ENCODE measurements around the gene SHH. TPM values are rescaled to one million over a fixed set of nuclear protein-coding genes. Genes with fewer than 3 reads are reported as not detected.

Gene SHH
- total and polyA plus RNA-seq, 12 donors, result not detected

DNA sequence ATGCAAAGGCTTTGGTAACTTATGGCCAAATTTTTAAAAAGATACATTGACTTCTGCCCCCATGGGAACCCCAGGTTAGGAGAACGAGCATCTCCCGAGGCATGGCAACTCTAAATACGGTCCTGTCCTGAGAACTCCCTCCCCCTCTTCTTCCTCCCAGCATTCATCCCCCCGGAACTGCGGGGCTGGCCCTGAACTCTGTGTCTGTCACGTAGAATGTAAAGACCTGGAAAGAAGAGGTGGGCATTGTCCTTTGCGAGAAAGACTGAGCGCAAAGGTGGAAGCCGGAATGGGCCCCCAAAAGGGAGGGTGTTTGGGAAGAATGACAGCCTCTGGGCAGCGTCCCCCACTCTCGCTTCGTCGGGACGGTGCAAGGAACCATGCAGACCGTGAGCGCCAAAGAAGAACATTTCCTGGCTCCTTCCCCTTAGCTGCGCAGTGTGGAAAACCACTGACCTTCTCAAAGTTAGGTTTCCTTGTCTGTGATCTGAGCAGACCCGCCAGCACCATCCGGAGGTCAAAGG is 21.0 kb downstream of the SHH start:
- peaks cover 4 to 34% (median 23%) of the 10 kb centered on the region in 7 donors for H3K27me3 ChIP-seq
- ATAC-seq (no peak), DNase-seq (no peak)
- TF ChIP-seq, protein P1, sequence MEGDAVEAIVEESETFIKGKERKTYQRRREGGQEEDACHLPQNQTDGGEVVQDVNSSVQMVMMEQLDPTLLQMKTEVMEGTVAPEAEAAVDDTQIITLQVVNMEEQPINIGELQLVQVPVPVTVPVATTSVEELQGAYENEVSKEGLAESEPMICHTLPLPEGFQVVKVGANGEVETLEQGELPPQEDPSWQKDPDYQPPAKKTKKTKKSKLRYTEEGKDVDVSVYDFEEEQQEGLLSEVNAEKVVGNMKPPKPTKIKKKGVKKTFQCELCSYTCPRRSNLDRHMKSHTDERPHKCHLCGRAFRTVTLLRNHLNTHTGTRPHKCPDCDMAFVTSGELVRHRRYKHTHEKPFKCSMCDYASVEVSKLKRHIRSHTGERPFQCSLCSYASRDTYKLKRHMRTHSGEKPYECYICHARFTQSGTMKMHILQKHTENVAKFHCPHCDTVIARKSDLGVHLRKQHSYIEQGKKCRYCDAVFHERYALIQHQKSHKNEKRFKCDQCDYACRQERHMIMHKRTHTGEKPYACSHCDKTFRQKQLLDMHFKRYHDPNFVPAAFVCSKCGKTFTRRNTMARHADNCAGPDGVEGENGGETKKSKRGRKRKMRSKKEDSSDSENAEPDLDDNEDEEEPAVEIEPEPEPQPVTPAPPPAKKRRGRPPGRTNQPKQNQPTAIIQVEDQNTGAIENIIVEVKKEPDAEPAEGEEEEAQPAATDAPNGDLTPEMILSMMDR (IDR thresholded peaks at IDR 0.05), result no peak
- intact Hi-C loops (cut with DNase I), result loop anchor here in 6 of 10 donors (10.0 kb wide), 4 partner anchors 974 to 1484 kb away; no protein-coding TSS in a partner anchor
- H3K9me3 ChIP-seq, result no peaks in the 10 kb centered on the region
- WGBS, 2 donors, result 75 to 81% methylated on average over 19 of the region's 19 CpGs
- H3K4me1 ChIP-seq, result peaks cover 0 to 10% (median 0%) of the 10 kb centered on the region in 9 donors
- H3K4me3 ChIP-seq, result no peak overlapping the region
- H3K27ac ChIP-seq, result no peak overlapping the region
- H3K36me3 ChIP-seq, result no peaks in the 10 kb centered on the region

DNA sequence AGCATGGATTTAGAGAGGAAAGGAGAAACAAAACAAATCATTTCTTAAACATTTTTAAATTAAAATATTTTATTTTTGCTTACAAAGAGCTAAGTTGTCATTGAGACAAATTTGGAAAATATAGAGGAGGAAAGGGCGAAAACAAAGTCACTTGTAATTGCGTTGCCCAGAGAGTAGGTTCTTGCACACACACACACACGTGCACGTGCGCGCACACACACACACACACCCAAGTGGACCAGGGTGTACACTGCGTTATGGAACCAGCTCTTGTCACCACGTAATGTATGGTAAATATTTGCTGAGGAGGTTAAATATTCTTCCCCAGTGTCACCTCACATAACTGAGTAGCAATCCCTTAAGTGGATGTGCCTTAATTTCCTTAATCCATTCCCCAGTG is 21.6 kb downstream of the SHH start:
- intact Hi-C loops (cut with DNase I), result loop anchor here in 6 of 10 donors (10.0 kb wide), 4 partner anchors 974 to 1484 kb away; no protein-coding TSS in a partner anchor
- Histone ChIP-seq H3K27ac (no peak overlapping the region), H3K36me3 (no peaks in the 10 kb centered on the region), H3K4me1 (peaks cover 0 to 10% (median 0%) of the 10 kb centered on the region in 9 donors), H3K4me3 (no peak overlapping the region), H3K27me3 (peaks cover 0 to 28% (median 17%) of the 10 kb centered on the region in 7 donors), H3K9me3 (no peaks in the 10 kb centered on the region)
- ATAC-seq (no peak), DNase-seq (no peak)
- TF ChIP-seq, protein P1 (IDR thresholded peaks at IDR 0.05), result no peak
- 62 to 71% methylated on average over 8 of the region's 8 CpGs for WGBS, 2 donors

DNA sequence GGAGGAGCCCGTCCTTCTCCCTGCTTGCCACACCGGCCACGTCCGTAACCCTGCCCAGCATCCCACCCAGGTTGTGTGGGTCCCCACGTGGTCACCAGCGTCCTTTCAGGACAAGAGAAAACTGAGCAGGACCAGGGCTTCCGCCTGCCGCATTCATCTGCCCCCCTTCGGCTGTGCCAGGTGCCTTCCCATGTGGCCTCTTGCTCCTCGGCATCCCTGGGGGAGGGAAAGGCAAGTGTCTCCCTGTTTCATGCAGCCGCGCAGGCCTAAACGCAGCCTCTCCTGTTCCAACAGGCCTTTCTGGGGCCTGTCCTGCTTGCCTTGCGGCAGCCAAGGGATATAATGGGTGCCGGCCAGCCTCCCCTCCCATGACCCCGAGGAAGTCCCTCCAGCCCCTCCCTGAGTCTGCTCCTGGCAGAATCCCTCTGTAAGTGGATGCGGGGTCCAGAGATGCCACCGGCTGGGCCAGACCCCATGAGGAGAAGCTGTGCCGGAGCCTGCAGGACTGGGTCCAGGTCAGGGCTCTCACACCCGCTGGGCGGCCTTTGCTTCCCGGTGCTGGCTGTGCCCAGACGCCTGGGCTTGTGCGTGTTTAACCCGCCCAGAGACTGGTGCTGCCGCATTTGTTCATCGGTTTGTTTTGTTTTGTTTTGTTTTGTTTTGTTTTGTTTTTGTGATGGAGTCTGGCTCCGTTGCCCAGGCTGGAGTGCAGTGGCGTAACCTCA is 23.1 kb downstream of the SHH start:
- 86 to 88% methylated on average over 29 of the region's 29 CpGs for WGBS, 2 donors

DNA sequence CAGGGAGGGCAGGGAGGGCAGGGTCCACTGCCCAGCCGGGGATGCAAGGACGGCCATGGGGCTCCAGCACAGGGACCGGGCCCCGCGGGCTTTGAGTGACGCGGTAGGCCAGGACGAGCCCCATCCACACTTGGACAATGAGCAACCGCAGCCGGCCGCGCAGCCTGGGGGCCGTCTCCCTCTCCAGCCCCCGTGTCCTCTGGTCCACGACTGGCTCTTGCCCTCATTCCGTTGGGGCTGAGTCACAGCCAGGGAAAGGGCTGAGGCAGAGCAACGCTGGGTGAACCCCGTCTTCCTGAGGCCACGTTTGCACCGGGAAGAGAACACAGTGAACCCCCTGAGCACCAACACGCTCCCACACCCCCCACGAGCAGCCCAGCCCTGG is 23.7 kb downstream of the SHH start:
- Histone ChIP-seq H3K4me1 (peaks cover 0 to 10% (median 0%) of the 10 kb centered on the region in 9 donors), H3K9me3 (no peaks in the 10 kb centered on the region), H3K36me3 (peaks cover 0 to 10% (median 6%) of the 10 kb centered on the region in 9 donors), H3K27me3 (peaks cover 0 to 23% (median 12%) of the 10 kb centered on the region in 7 donors), H3K4me3 (no peak overlapping the region), H3K27ac (no peak overlapping the region)
- 90 to 92% methylated on average over 22 of the region's 22 CpGs for WGBS, 2 donors
- TF ChIP-seq, protein P1 (IDR thresholded peaks at IDR 0.05), result no peak
- DNase-seq (no peak), ATAC-seq (peak in 2 of 8 donors; percentile 19 to 22)
- intact Hi-C loops (cut with DNase I), result no loop called here

More for the DNA sequence above, 23.1 kb downstream of the SHH start:
- peaks cover 0 to 23% (median 12%) of the 10 kb centered on the region in 7 donors for H3K27me3 ChIP-seq
- no peaks in the 10 kb centered on the region for H3K9me3 ChIP-seq
- TF ChIP-seq, protein P1 (IDR thresholded peaks at IDR 0.05), result no peak
- H3K36me3 ChIP-seq, result peaks cover 0 to 5% (median 1%) of the 10 kb centered on the region in 9 donors
- intact Hi-C loops (cut with DNase I), result no loop called here
- H3K4me3 ChIP-seq, result no peak overlapping the region
- peak in 1 of 8 donors; percentile 32 for ATAC-seq
- H3K4me1 ChIP-seq, result peaks cover 0 to 10% (median 0%) of the 10 kb centered on the region in 9 donors
- no peak overlapping the region for H3K27ac ChIP-seq
- no peak for DNase-seq
